Measurements from ENCODE around the gene COL9A3. TPM values are rescaled to one million over a fixed set of nuclear protein-coding genes. Genes with fewer than 3 reads are reported as not detected.

COL9A3 gene
- total and polyA plus RNA-seq, 2 of the 8 experiments (the other 6 are each of a cell fraction or from before 2014, with no cell fraction given) = 21.7 to 80.1 TPM

- TF ChIP-seq CHD7 (IDR thresholded peaks at IDR 0.05; ENCODE audit: insufficient replicate concordance, low read length) (no peak), JUND (IDR thresholded peaks at IDR 0.05; ENCODE audit: low read length) (no peak), TCF12 (IDR thresholded peaks at IDR 0.05; ENCODE audit: low read depth, low read length) (no peak), KDM1A (IDR thresholded peaks at IDR 0.05; ENCODE audit: borderline replicate concordance, low read length) (no peak), MAFK (IDR thresholded peaks at IDR 0.05; ENCODE audit: low read depth, low read length) (no peak), KDM5A (IDR thresholded peaks at IDR 0.05; ENCODE audit: low read length) (no peak), SIRT6 (IDR thresholded peaks at IDR 0.05; ENCODE audit: low read length) (no peak), CREB1 (IDR thresholded peaks at IDR 0.05) (no peak), SIX5 (IDR thresholded peaks at IDR 0.05; ENCODE audit: low read depth, low read length) (no peak)
Observed at GRCh38 chr20:62834967-62835730, 18.3 kb downstream of the COL9A3 start (continued).

Data from H1 (cell line).